Renal pelvis (tissue), 4 donors: ENCODE data around the gene MTFR2. TPM values are rescaled to one million over a fixed set of nuclear protein-coding genes. Genes with fewer than 3 reads are reported as not detected.

Experiments
- DNase-seq: peaks from one replicate; pipeline ENCODE4 v3.0.0-alpha.2; 2013
- polyA plus RNA-seq, 3 donors: library from polyadenylated mRNA; unstranded; fragments of 120-200 nt; gene quantifications; one replicate each; pipeline ENCODE4 v1.2.1, GENCODE V29; 2013; ENCODE audit not compliant: insufficient read length in 3 of 3

The MTFR2 gene
- polyA plus RNA-seq, 3 donors = 2.9 to 3.4 (median 2.9) TPM

DNA sequence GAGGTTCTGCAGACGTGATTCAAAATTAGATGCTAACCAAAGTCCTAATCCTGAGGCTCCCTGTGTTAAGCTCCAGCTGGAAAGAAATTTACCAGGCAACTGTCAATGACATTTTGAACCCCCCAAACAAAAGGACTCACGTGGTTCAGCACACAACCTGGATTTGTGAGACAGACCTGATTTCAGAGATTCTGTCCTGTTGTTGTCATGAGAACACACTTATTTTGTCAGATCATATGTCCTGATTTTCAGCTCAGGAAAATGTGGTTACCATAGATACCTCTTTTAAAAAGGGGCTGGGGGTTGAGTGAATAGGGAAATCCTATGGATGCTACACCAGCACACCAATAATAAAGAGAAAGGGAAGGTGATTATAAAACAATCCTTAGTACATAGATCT lies 61.6 kb downstream of the MTFR2 start:
- DNase-seq = no peak

GRCh38 chr6:136186363-136186762 lies 63.7 kb downstream of the MTFR2 start:
- no peak for DNase-seq

DNA sequence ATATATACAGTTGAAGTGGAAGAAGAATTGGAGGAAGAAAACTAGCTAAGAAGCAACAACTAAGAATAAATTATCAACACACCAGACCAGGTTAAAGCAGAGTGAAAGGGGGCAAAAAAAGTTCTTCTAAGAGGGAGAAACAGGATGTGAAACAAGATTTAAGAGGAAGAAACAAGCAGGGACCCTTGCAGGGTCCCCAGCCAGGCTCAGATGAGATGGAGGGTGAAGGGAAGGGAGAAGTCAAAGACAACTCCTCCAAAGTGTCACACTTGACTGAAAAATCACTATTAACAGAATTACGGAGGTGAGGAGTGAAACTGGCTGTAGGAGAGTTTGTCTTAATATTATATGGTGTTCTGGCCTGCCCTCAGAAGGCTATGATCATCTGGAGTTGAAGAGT lies 65.4 kb downstream of the MTFR2 start:
- no peak for DNase-seq

DNA sequence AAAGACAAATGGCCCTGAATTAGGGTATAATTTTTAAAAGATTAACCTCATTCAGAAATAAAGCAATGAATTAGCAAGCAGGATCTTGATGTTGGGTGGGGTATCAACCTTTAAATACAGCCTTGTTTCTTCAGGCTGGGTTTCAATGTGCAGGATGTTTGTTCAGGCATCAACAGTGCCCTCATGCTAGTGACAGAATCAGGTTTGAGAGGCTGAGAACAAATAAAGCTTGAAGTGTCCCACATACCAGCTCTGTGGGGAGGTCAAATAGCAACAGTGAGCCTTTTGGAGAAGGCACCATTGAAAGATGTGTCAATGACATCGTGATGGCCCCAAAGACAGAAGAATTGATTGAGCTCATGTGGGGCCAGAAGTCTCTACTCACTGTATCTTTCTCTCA lies 68.2 kb downstream of the MTFR2 start:
- no peak for DNase-seq

DNA sequence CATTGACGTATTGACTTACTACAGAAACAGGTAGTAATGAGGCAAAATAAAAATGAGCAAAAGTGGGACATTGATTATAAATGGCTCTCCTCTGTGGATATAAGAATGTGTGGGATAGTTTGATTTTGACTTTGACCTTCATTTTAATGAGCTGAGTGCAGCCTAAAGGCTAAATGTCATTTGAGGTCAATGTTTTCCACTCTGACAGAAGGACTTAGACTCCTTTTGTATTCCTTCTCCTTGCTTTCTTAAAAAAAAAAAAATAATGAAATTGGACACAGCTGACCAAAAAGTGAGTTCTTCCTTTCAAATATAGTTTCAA lies 68.6 kb downstream of the MTFR2 start:
- no peak for DNase-seq

Other genes starting within 250 kb of the MTFR2 start
- gene BCLAF1, start 39.5 kb upstream of the MTFR2 start, polyA plus RNA-seq = 100 to 1,000 TPM; 192 to 226 (median 200) TPM